OCI-LY1 (cell line): ENCODE measurements around the gene ROPN1L.

Experiments used
- EZH2 ChIP-seq: fragments of 200-600 bp; sonication (generic), shearing (Covaris generic); IDR thresholded peaks from 2 replicates; pipeline ENCODE4 v1.8.0; 2017; ENCODE audit warnings: borderline replicate concordance, mixed run types, mild to moderate bottlenecking, antibody characterized with exemption, low read length, moderate library complexity, mixed read lengths
- TF ChIP-seq, protein P1 (sequence below): fragments of 200-600 bp; sonication (generic), shearing (Covaris generic); IDR thresholded peaks from 2 replicates; pipeline ENCODE4 v1.5.1; 2017; ENCODE audit warnings: mild to moderate bottlenecking, antibody characterized with exemption, low read length, moderate library complexity, mixed read lengths

DNA sequence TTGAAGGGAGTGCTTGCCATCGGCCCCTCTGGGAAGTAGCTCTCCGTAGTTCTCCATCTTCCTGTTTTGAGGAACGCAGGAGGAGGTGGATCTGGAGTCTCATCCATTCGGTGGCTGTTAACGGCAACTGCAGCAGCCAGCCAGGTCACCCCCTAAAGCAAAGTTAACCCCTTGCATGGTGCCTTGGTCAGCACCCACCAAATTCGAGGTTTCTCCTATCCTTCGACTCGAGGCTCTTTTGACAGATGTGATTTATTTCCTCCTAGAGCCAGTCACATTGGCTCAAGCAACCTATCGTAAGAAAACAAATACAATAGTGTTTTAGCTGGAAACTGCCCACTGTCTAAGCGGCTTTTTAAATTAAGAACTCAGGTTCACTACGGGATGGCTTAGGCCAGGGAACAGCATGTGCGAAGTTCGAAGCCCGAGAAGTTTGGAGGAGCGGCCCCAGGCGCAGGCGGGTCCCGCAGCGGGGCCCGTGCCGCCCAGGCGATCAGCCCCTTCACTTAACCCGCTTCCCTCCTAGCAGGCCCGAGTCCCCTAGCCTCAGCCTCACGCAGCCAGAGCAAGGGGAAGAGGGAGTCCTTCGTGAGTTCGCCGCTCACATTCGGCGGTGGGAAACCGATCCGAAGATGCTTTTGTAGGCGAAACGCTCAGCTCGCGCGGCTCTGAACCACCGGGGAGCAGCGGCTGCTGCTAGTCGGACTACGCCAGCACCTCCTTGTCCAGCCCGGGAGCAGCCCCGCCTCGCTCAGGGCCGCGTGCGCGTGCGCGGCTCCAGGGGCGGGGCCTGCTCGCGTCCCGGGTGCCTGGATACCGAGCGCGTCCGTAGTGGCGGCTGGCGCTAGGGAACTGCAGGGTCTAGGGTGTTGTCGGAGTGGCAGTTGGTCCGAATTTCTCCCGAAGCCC, at the start of gene ROPN1L:
- TF ChIP-seq, protein P1, sequence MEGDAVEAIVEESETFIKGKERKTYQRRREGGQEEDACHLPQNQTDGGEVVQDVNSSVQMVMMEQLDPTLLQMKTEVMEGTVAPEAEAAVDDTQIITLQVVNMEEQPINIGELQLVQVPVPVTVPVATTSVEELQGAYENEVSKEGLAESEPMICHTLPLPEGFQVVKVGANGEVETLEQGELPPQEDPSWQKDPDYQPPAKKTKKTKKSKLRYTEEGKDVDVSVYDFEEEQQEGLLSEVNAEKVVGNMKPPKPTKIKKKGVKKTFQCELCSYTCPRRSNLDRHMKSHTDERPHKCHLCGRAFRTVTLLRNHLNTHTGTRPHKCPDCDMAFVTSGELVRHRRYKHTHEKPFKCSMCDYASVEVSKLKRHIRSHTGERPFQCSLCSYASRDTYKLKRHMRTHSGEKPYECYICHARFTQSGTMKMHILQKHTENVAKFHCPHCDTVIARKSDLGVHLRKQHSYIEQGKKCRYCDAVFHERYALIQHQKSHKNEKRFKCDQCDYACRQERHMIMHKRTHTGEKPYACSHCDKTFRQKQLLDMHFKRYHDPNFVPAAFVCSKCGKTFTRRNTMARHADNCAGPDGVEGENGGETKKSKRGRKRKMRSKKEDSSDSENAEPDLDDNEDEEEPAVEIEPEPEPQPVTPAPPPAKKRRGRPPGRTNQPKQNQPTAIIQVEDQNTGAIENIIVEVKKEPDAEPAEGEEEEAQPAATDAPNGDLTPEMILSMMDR: no peak
- no peak for TF ChIP-seq EZH2
